ENCODE data around the gene NUTM1. TPM values are rescaled to one million over a fixed set of nuclear protein-coding genes. Genes with fewer than 3 reads are reported as not detected.

Gene NUTM1
- total and polyA plus RNA-seq, 2 donors (not counting 1 experiment from before 2014, with no cell fraction given), result not detected

DNA sequence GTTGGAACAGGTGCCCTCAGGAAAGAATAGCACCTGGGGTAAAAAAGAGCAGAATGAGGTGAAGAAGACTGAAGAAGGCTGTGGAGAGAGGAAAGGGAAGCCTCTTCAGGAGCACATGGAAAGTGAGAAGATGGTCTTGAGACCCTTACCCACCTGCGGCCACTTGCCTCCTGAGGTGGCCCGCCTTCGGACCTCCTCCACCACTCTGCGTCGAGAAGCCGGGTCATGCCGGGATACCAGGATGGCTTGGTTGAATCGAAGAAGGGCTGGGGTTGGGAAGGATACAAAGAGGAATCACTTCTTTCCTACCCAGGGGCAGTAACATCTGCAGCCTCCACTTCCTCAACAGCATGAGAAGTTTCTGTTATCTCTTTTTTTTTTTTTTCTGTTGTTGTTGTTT is 20.9 kb downstream of the NUTM1 start:
- ATAC-seq (ENCODE audit: low read depth) (no peak), DNase-seq (no peak)
- no peaks in the 10 kb centered on the region for H3K27me3 ChIP-seq (replicated peaks in 1 of 4; ENCODE audit: control extremely low read depth in 1 of 4, control insufficient read depth in 3 of 4, insufficient read depth in 4 of 4, low read length in 3 of 4)
- H3K4me3 Mint-ChIP-seq, result no peak overlapping the region
- ChIA-PET CTCF (interaction anchor here (1.5 kb wide), 1 partner anchor 122 kb away, joined by 10 read pairs; no protein-coding TSS in a partner anchor), POLR2A (interaction anchor here (0.6 kb wide), 1 partner anchor 9 kb away, joined by 4 read pairs; no protein-coding TSS in a partner anchor)
- no peak overlapping the region for H3K27ac Mint-ChIP-seq
- H4K20me1 ChIP-seq (ENCODE audit: control insufficient read depth, insufficient read depth, low read length, poor library complexity, severe bottlenecking), result peaks cover 15% of the 10 kb centered on the region
- no peaks in the 10 kb centered on the region for H3K27me3 Mint-ChIP-seq
- peaks cover 18 to 27% of the 10 kb centered on the region in 2 donors for H3K4me1 ChIP-seq (ENCODE audit: control insufficient read depth in 2 of 2, insufficient read depth in 2 of 2, low read length in 2 of 2)
- intact Hi-C loops (cut with micrococcal nuclease), result no loop called here
- H3K36me3 ChIP-seq (replicated peaks in 1 of 2; ENCODE audit: control extremely low read depth in 1 of 2, control insufficient read depth in 1 of 2, extremely low read depth in 1 of 2, insufficient read depth in 2 of 2, low read length in 1 of 2), result peaks cover 0 to 17% of the 10 kb centered on the region in 2 experiments
- TF ChIP-seq CTCF (IDR thresholded peaks at IDR 0.05) (no peak), EZH2 (IDR thresholded peaks at IDR 0.05; ENCODE audit: borderline replicate concordance, insufficient read depth, low read depth, low read length, poor library complexity, severe bottlenecking) (no peak)
- H3K9me3 Mint-ChIP-seq (ENCODE audit: insufficient read depth), result no peaks in the 10 kb centered on the region
- H3K9me3 ChIP-seq (ENCODE audit: control extremely low read depth in 1 of 3, control insufficient read depth in 2 of 3, insufficient read depth in 1 of 3, low read length in 2 of 3), result no peaks in the 10 kb centered on the region
- H3K4me3 ChIP-seq (ENCODE audit: control extremely low read depth in 1 of 5, extremely low read depth in 1 of 5, insufficient read depth in 1 of 5, low read depth in 2 of 5, low read length in 4 of 5), result no peak overlapping the region
- WGBS (ENCODE audit: insufficient coverage), result no CpG with 5 or more reads among the region's 8 CpGs
- no peak overlapping the region for H3K9ac ChIP-seq (ENCODE audit: low read length)
- no peak overlapping the region for H3K27ac ChIP-seq (ENCODE audit: low read length in 2 of 2)
- peaks cover 29% of the 10 kb centered on the region for H3K4me1 Mint-ChIP-seq
- H3K4me2 ChIP-seq (replicated peaks; ENCODE audit: low read depth, low read length, poor library complexity, severe bottlenecking), result no peak overlapping the region
- peaks cover 18% of the 10 kb centered on the region for H3K79me2 ChIP-seq (ENCODE audit: control insufficient read depth, insufficient read depth, low read length)
- H2AFZ ChIP-seq (ENCODE audit: insufficient read depth, low read depth, low read length, poor library complexity, severe bottlenecking), result no peak overlapping the region

DNA sequence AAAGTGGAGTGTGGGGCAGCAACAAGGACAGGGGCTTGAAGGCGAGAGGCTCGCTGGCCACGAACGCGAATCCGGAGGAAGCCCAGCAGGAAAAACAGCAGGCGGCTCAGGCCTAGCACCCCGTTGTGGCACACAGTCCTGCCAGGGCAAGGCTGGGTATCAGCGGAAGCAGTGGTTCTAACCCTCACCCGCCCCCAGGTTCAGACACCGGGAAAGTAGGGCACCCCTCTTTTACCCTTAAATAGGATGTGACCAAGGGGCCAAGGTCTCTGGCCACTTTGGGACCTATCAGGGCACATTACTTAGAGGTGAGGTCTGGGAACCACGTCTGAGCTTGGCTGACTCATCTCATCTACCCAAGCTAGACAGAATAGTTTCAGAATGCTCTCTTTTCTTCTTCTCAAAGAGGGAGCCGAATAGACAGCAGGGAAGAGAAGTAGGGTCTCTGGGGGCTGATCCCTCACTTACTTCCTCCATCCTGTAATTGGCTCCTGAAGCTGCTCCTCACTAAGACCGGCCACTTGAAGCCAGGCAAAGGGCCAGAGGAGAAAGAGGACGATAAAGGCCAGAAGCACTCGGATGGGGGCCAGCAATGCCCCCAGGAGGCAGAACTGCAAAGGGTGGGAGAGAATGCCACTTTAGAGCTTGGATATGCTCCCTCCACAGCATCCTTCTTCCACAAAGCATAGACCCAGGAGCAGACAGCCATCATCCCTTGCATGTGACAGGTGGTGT is 22.1 kb downstream of the NUTM1 start:
- peak overlapping the region; percentile 6 for H2AFZ ChIP-seq (ENCODE audit: insufficient read depth, low read depth, low read length, poor library complexity, severe bottlenecking)
- ChIA-PET POLR2A (no interaction called here), CTCF (interaction anchor here (1.3 to 5.0 kb wide), 3 partner anchors 22 to 124 kb away, joined by 12 to 129 read pairs (median 37); partner anchors contain the start of genes NOP10, NUTM1 and SLC12A6)
- H4K20me1 ChIP-seq (ENCODE audit: control insufficient read depth, insufficient read depth, low read length, poor library complexity, severe bottlenecking), result peaks cover 15% of the 10 kb centered on the region
- TF ChIP-seq EZH2 (IDR thresholded peaks at IDR 0.05; ENCODE audit: borderline replicate concordance, insufficient read depth, low read depth, low read length, poor library complexity, severe bottlenecking) (no peak), CTCF (IDR thresholded peaks at IDR 0.05) (no peak)
- no peak for ATAC-seq (ENCODE audit: low read depth)
- H3K36me3 ChIP-seq (replicated peaks in 1 of 2; ENCODE audit: control extremely low read depth in 1 of 2, control insufficient read depth in 1 of 2, extremely low read depth in 1 of 2, insufficient read depth in 2 of 2, low read length in 1 of 2), result peaks cover 0 to 10% of the 10 kb centered on the region in 2 experiments
- Mint-ChIP-seq H3K27me3 (no peaks in the 10 kb centered on the region), H3K4me1 (peaks cover 38% of the 10 kb centered on the region), H3K27ac (no peak overlapping the region), H3K4me3 (peak overlapping the region; percentile 96), H3K9me3 (ENCODE audit: insufficient read depth) (no peaks in the 10 kb centered on the region)
- no peaks in the 10 kb centered on the region for H3K27me3 ChIP-seq (replicated peaks in 1 of 4; ENCODE audit: control extremely low read depth in 1 of 4, control insufficient read depth in 3 of 4, insufficient read depth in 4 of 4, low read length in 3 of 4)
- peaks cover 18% of the 10 kb centered on the region for H3K79me2 ChIP-seq (ENCODE audit: control insufficient read depth, insufficient read depth, low read length)
- H3K9me3 ChIP-seq (ENCODE audit: control extremely low read depth in 1 of 3, control insufficient read depth in 2 of 3, insufficient read depth in 1 of 3, low read length in 2 of 3), result no peaks in the 10 kb centered on the region
- H3K4me3 ChIP-seq (ENCODE audit: control extremely low read depth in 1 of 5, extremely low read depth in 1 of 5, insufficient read depth in 1 of 5, low read depth in 2 of 5, low read length in 4 of 5), result peak overlapping the region in 1 of 5 experiments; percentile 81
- peaks cover 18 to 28% of the 10 kb centered on the region in 2 donors for H3K4me1 ChIP-seq (ENCODE audit: control insufficient read depth in 2 of 2, insufficient read depth in 2 of 2, low read length in 2 of 2)
- peak overlapping the region; percentile 93 for H3K4me2 ChIP-seq (replicated peaks; ENCODE audit: low read depth, low read length, poor library complexity, severe bottlenecking)
- 97% methylated on average over 11 of the region's 16 CpGs for WGBS (ENCODE audit: insufficient coverage)
- intact Hi-C loops (cut with micrococcal nuclease), result loop anchor here (5.0 kb wide), 2 partner anchors 328 to 622 kb away; partner anchors contain the start of genes AVEN and ZNF770
- DNase-seq, result no peak
- H3K9ac ChIP-seq (ENCODE audit: low read length), result no peak overlapping the region
- no peak overlapping the region for H3K27ac ChIP-seq (ENCODE audit: low read length in 2 of 2)

Data from B cell (primary cell).